Endothelial cell (in vitro differentiated cells): Measurements from ENCODE around the gene PMM1. TPM values are rescaled to one million over a fixed set of nuclear protein-coding genes. Genes with fewer than 3 reads are reported as not detected.

Experiments used
- DNase-seq: peaks from one replicate; pipeline ENCODE4 v3.0.0; 2021; ENCODE audit warnings: low spot score
- H3K27ac Mint-ChIP-seq: one replicate; pipeline ENCODE4 v1.8.0; 2021; ENCODE audit warnings: mixed read lengths, inconsistent platforms; ENCODE audit not compliant: unreplicated experiment
- H3K27me3 Mint-ChIP-seq: one replicate; pipeline ENCODE4 v1.8.0; 2021; ENCODE audit warnings: mild to moderate bottlenecking, moderate library complexity, mixed read lengths, inconsistent platforms; ENCODE audit not compliant: unreplicated experiment
- H3K36me3 Mint-ChIP-seq: one replicate; pipeline ENCODE4 v1.8.0; 2021; ENCODE audit warnings: mild to moderate bottlenecking, low read depth, mixed read lengths, inconsistent platforms; ENCODE audit not compliant: unreplicated experiment
- H3K4me1 Mint-ChIP-seq: one replicate; pipeline ENCODE4 v1.8.0; 2021; ENCODE audit warnings: mild to moderate bottlenecking, mixed read lengths, inconsistent platforms; ENCODE audit not compliant: unreplicated experiment
- H3K4me3 Mint-ChIP-seq: one replicate; pipeline ENCODE4 v1.8.0; 2021; ENCODE audit warnings: mild to moderate bottlenecking, mixed read lengths, inconsistent platforms; ENCODE audit not compliant: unreplicated experiment
- H3K9me3 Mint-ChIP-seq: one replicate; pipeline ENCODE4 v1.8.0; 2021; ENCODE audit warnings: mixed read lengths, inconsistent platforms; ENCODE audit not compliant: unreplicated experiment
- total RNA-seq: library from RNA; stranded (reverse); fragmentation: NEBNext Ultra II Directional; extraction: Animal tissue kit (Norgen Biotek cat#: 25700); gene quantifications from one replicate; pipeline ENCODE4 v1.2.1, GENCODE V29; 2021; ENCODE audit not compliant: unreplicated experiment
- TF ChIP-seq, protein P1 (sequence below): fragments of 200-600 bp; sonication (generic); IDR thresholded peaks from one replicate; pipeline ENCODE4 v1.5.0; 2021; ENCODE audit warnings: antibody characterized with exemption; ENCODE audit not compliant: unreplicated experiment

Gene PMM1
- total RNA-seq, 1 donor from 2014 or later = 6.0 TPM

DNA sequence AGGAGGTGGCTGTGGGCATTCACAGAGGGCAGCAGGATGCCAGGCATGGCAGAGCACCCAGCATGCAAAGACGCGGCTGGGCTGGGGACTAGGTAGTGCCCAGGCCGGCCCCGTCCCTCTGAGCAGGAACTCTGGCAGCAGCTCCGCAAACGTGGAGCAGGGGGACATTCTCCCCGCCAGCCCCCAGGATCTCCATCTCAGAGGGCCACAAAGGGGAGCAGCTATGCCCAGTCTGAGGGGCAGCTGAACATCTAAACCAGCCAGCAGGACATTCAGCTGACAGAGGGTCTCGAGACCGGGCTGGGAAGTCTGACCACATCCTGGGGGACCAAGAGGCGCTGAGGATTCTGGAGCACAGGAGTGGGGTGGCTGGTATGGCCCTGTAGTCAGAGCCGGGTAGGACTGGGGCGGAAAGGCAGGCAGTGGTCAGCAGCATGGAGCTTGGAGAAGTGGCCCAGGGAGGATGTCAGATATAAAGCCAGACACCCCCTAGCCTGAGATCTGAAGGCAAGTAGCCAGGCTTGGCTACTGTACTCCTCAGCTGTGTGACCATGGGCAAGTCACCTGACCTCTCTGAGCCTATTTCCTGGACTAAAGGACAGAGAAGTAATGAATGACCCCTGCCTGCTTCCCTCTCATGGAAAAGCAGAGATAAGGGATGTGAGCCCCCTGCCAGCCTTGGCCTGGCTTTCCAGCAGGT, 10.2 kb downstream of the PMM1 start:
- Mint-ChIP-seq H3K27me3 (peaks cover 1% of the 10 kb centered on the region), H3K4me3 (peak overlapping the region; percentile 21), H3K4me1 (peaks cover 3% of the 10 kb centered on the region), H3K9me3 (no peaks in the 10 kb centered on the region), H3K27ac (no peak overlapping the region), H3K36me3 (no peaks in the 10 kb centered on the region)
- DNase-seq = no peak
- TF ChIP-seq, protein P1, sequence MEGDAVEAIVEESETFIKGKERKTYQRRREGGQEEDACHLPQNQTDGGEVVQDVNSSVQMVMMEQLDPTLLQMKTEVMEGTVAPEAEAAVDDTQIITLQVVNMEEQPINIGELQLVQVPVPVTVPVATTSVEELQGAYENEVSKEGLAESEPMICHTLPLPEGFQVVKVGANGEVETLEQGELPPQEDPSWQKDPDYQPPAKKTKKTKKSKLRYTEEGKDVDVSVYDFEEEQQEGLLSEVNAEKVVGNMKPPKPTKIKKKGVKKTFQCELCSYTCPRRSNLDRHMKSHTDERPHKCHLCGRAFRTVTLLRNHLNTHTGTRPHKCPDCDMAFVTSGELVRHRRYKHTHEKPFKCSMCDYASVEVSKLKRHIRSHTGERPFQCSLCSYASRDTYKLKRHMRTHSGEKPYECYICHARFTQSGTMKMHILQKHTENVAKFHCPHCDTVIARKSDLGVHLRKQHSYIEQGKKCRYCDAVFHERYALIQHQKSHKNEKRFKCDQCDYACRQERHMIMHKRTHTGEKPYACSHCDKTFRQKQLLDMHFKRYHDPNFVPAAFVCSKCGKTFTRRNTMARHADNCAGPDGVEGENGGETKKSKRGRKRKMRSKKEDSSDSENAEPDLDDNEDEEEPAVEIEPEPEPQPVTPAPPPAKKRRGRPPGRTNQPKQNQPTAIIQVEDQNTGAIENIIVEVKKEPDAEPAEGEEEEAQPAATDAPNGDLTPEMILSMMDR = no peak

- H3K4me3 Mint-ChIP-seq = peak overlapping the region; percentile 21
- no peaks in the 10 kb centered on the region for H3K36me3 Mint-ChIP-seq
- no peak overlapping the region for H3K27ac Mint-ChIP-seq
- TF ChIP-seq, protein P1 = no peak
- peaks cover 3% of the 10 kb centered on the region for H3K4me1 Mint-ChIP-seq
- DNase-seq = no peak
- H3K27me3 Mint-ChIP-seq = no peaks in the 10 kb centered on the region
- no peaks in the 10 kb centered on the region for H3K9me3 Mint-ChIP-seq
These were observed 10.8 kb downstream of the PMM1 start for GRCh38 chr22:41578818-41579217.

- H3K4me1 Mint-ChIP-seq = peaks cover 3% of the 10 kb centered on the region
- TF ChIP-seq, protein P1 = no peak
- no peak for DNase-seq
- H3K27me3 Mint-ChIP-seq = no peaks in the 10 kb centered on the region
- H3K36me3 Mint-ChIP-seq = no peaks in the 10 kb centered on the region
- H3K4me3 Mint-ChIP-seq = no peak overlapping the region
- no peaks in the 10 kb centered on the region for H3K9me3 Mint-ChIP-seq
- H3K27ac Mint-ChIP-seq = no peak overlapping the region
These were observed 11.5 kb downstream of the PMM1 start for GRCh38 chr22:41578114-41578513.

DNA sequence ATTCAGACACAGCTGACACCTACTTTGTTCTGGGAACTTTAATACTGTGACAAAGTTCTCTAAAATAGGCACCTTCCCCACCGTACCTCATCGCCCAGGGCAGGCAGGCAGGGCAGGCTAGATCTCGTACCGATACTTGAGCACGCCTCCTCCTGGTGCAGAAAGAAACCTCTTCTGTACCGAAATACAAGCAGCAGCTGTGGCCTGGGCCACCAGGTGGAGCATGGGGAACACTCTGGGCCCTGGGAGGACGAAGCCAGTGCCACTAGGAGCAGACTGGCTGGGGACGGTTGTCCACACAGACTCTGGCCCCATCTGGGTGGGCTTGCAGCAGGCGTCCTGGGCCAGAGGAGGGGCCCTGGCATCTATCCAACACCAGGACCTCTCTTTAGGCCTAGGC, 12.8 kb downstream of the PMM1 start:
- Mint-ChIP-seq H3K27me3 (no peaks in the 10 kb centered on the region), H3K27ac (no peak overlapping the region), H3K9me3 (no peaks in the 10 kb centered on the region), H3K4me1 (no peaks in the 10 kb centered on the region), H3K4me3 (peak overlapping the region; percentile 51), H3K36me3 (no peaks in the 10 kb centered on the region)
- TF ChIP-seq, protein P1 = no peak
- peak; percentile 74 for DNase-seq

DNA sequence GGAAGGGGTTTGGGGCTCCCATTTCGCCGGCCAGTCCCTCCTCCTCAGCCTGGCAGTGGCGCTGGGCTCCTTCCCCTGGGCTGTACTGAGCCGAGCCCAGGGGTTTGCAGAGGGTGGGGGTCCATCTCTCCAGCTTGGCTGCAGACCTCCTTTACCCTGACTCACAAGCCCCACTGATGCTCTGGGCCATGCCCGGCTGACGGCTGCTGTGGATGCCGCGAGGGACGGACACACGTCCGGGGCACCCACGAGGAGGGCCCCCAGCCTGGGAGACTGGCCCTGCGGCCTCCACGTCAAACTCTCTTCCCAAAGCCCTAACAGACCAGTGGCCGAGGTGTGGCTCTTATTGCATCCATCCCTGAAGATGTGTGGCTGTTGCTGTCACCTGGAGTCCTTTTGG, 14.1 kb downstream of the PMM1 start:
- Mint-ChIP-seq H3K4me3 (no peak overlapping the region), H3K36me3 (no peaks in the 10 kb centered on the region), H3K27ac (no peak overlapping the region), H3K27me3 (no peaks in the 10 kb centered on the region), H3K9me3 (no peaks in the 10 kb centered on the region), H3K4me1 (no peaks in the 10 kb centered on the region)
- DNase-seq = no peak
- TF ChIP-seq, protein P1 = no peak
